ENCODE results near the gene MED1. TPM values are rescaled to one million over a fixed set of nuclear protein-coding genes. Genes with fewer than 3 reads are reported as not detected.
"Not testable (repeated sequence)": the region's sequence is repeated elsewhere in the genome, so short reads cannot be mapped to it uniquely, and the experiment has no call there.

The MED1 gene
- total RNA-seq, 2 experiments from 2014 or later, result 58.9 to 59.7 TPM

- Mint-ChIP-seq H3K9me3 (no peaks in the 10 kb centered on the region), H3K4me3 (no peak overlapping the region), H3K4me1 (ENCODE audit: low read depth) (peaks cover 9% of the 10 kb centered on the region), H3K27me3 (no peaks in the 10 kb centered on the region), H3K27ac (no peak overlapping the region), H3K36me3 (no peaks in the 10 kb centered on the region)
- CTCF ChIA-PET, result interaction anchor here (0.6 to 1.4 kb wide), 4 partner anchors 9 to 587 kb away, joined by 3 to 5 read pairs (median 3); partner anchors contain the start of gene PSMD3
- no peak for DNase-seq
- intact Hi-C loops (cut with micrococcal nuclease), result no loop called here
- POLR2A ChIA-PET, result no interaction called here
These were observed 57.3 kb downstream of the MED1 start for GRCh38 chr17:39393736-39394135.

DNA sequence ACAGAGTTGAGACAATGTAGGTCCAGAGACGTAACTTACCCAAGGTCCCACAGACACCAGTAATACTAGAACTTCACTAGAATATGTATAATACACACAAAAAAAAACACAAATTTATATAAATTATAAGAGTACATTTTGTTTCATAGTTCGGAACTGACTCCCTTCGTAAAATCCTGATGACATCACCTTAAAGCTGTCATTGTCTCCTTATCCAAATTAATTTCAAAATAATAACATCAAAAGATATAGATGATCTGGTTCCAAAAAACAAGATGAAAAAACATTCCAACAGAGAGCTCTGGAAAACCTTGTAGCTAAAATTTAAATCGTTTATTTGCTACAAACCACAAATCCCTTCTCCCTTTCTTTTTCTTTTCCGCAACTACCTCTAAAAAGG is 59.6 kb downstream of the MED1 start:
- no peak overlapping the region for H3K27ac Mint-ChIP-seq
- peaks cover 9% of the 10 kb centered on the region for H3K4me1 Mint-ChIP-seq (ENCODE audit: low read depth)
- no peak for DNase-seq
- no peaks in the 10 kb centered on the region for H3K36me3 Mint-ChIP-seq
- H3K27me3 Mint-ChIP-seq, result no peaks in the 10 kb centered on the region
- ChIA-PET CTCF (interaction anchor here (1.5 kb wide), 1 partner anchor 9 kb away, joined by 3 read pairs; no protein-coding TSS in a partner anchor), POLR2A (no interaction called here)
- H3K9me3 Mint-ChIP-seq, result no peaks in the 10 kb centered on the region
- H3K4me3 Mint-ChIP-seq, result no peak overlapping the region
- intact Hi-C loops (cut with micrococcal nuclease), result no loop called here

- intact Hi-C loops (cut with micrococcal nuclease), result no loop called here
- Mint-ChIP-seq H3K4me3 (no peak overlapping the region), H3K27ac (no peak overlapping the region), H3K4me1 (ENCODE audit: low read depth) (peaks cover 13% of the 10 kb centered on the region), H3K9me3 (no peaks in the 10 kb centered on the region), H3K36me3 (no peaks in the 10 kb centered on the region), H3K27me3 (no peaks in the 10 kb centered on the region)
- no peak for DNase-seq
- ChIA-PET CTCF (interaction anchor here (1.5 kb wide), 1 partner anchor 9 kb away, joined by 5 read pairs; no protein-coding TSS in a partner anchor), POLR2A (no interaction called here)
These were observed 66.0 kb downstream of the MED1 start for GRCh38 chr17:39385040-39385439.

GRCh38 chr17:39380144-39380543 is 70.9 kb downstream of the MED1 start:
- ChIA-PET CTCF (interaction anchor here (1.1 to 1.3 kb wide), 3 partner anchors 19 to 144 kb away, joined by 3 to 4 read pairs (median 4); no protein-coding TSS in a partner anchor), POLR2A (no interaction called here)
- H3K4me3 Mint-ChIP-seq, result no peak overlapping the region
- H3K36me3 Mint-ChIP-seq, result no peaks in the 10 kb centered on the region
- H3K4me1 Mint-ChIP-seq (ENCODE audit: low read depth), result peaks cover 31% of the 10 kb centered on the region
- DNase-seq, result peak; percentile 41
- no peaks in the 10 kb centered on the region for H3K27me3 Mint-ChIP-seq
- H3K27ac Mint-ChIP-seq, result no peak overlapping the region
- no peaks in the 10 kb centered on the region for H3K9me3 Mint-ChIP-seq
- intact Hi-C loops (cut with micrococcal nuclease), result loop anchor here (1.0 kb wide), 1 partner anchor 24 kb away; no protein-coding TSS in a partner anchor

- H3K9me3 Mint-ChIP-seq, result no peaks in the 10 kb centered on the region
- ChIA-PET CTCF (interaction anchor here (1.1 kb wide), 1 partner anchor 212 kb away, joined by 3 read pairs; no protein-coding TSS in a partner anchor), POLR2A (no interaction called here)
- intact Hi-C loops (cut with micrococcal nuclease), result no loop called here
- no peak overlapping the region for H3K4me3 Mint-ChIP-seq
- no peaks in the 10 kb centered on the region for H3K36me3 Mint-ChIP-seq
- peaks cover 26% of the 10 kb centered on the region for H3K4me1 Mint-ChIP-seq (ENCODE audit: low read depth)
- no peaks in the 10 kb centered on the region for H3K27me3 Mint-ChIP-seq
- DNase-seq, result no peak
- H3K27ac Mint-ChIP-seq, result no peak overlapping the region
These were observed 74.6 kb downstream of the MED1 start for GRCh38 chr17:39376434-39376833.

- H3K27ac Mint-ChIP-seq; H3K27me3 Mint-ChIP-seq; CTCF ChIA-PET; H3K36me3 Mint-ChIP-seq; intact Hi-C loops (cut with micrococcal nuclease); H3K4me1 Mint-ChIP-seq (ENCODE audit: low read depth); DNase-seq; H3K9me3 Mint-ChIP-seq; H3K4me3 Mint-ChIP-seq; POLR2A ChIA-PET: not testable (repeated sequence)
These were observed 83.3 kb downstream of the MED1 start for GRCh38 chr17:39367805-39368204.

GRCh38 chr17:39365872-39366271 is 85.2 kb downstream of the MED1 start:
- POLR2A ChIA-PET, result no interaction called here
- no peaks in the 10 kb centered on the region for H3K27me3 Mint-ChIP-seq

DNA sequence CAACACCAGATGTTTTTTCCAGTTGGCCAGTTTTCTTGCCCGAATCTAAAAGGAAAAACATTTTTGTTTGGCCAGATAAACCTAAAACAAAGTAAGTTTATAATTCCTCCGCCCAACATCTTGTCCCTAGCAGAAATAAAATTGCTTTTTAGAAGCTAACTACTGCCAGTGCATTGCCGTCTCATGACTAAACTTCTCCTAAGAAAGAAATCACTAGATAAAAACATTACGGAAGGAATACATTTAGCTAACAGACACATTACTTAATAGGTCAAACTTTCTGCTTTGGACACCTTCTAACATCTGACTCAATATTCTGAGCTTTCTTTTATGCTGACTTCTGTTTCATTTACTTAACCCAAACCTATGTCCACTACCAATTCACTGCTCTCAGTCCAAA is 85.8 kb downstream of the MED1 start:
- Mint-ChIP-seq H3K4me1 (ENCODE audit: low read depth) (peaks cover 4% of the 10 kb centered on the region), H3K36me3 (no peaks in the 10 kb centered on the region), H3K27ac (no peak overlapping the region), H3K4me3 (no peak overlapping the region), H3K27me3 (no peaks in the 10 kb centered on the region), H3K9me3 (no peaks in the 10 kb centered on the region)
- intact Hi-C loops (cut with micrococcal nuclease), result no loop called here
- no peak for DNase-seq
- POLR2A ChIA-PET, result no interaction called here
- CTCF ChIA-PET, result no interaction called here

More at GRCh38 chr17:39365872-39366271, 85.2 kb downstream of the MED1 start:
- Mint-ChIP-seq H3K4me1 (ENCODE audit: low read depth) (no peaks in the 10 kb centered on the region), H3K4me3 (no peak overlapping the region), H3K9me3 (no peaks in the 10 kb centered on the region), H3K27ac (no peak overlapping the region), H3K36me3 (no peaks in the 10 kb centered on the region)
- intact Hi-C loops (cut with micrococcal nuclease), result no loop called here
- CTCF ChIA-PET, result interaction anchor here (1.6 kb wide), 1 partner anchor 82 kb away, joined by 4 read pairs; no protein-coding TSS in a partner anchor
- DNase-seq, result no peak

GRCh38 chr17:39364236-39365025 is 86.6 kb downstream of the MED1 start:
- intact Hi-C loops (cut with micrococcal nuclease), result no loop called here
- no peak overlapping the region for H3K27ac Mint-ChIP-seq
- DNase-seq, result no peak
- ChIA-PET CTCF (no interaction called here), POLR2A (no interaction called here)
- no peaks in the 10 kb centered on the region for H3K9me3 Mint-ChIP-seq
- no peak overlapping the region for H3K4me3 Mint-ChIP-seq
- H3K36me3 Mint-ChIP-seq, result no peaks in the 10 kb centered on the region
- H3K4me1 Mint-ChIP-seq (ENCODE audit: low read depth), result peaks cover 6% of the 10 kb centered on the region
- no peaks in the 10 kb centered on the region for H3K27me3 Mint-ChIP-seq

GRCh38 chr17:39361064-39361463 is 90.0 kb downstream of the MED1 start:
- no peaks in the 10 kb centered on the region for H3K27me3 Mint-ChIP-seq
- POLR2A ChIA-PET, result no interaction called here
- CTCF ChIA-PET, result no interaction called here
- H3K36me3 Mint-ChIP-seq, result no peaks in the 10 kb centered on the region
- no peak for DNase-seq
- no peak overlapping the region for H3K4me3 Mint-ChIP-seq
- peaks cover 6% of the 10 kb centered on the region for H3K4me1 Mint-ChIP-seq (ENCODE audit: low read depth)
- no peak overlapping the region for H3K27ac Mint-ChIP-seq
- intact Hi-C loops (cut with micrococcal nuclease), result no loop called here
- no peaks in the 10 kb centered on the region for H3K9me3 Mint-ChIP-seq

DNA sequence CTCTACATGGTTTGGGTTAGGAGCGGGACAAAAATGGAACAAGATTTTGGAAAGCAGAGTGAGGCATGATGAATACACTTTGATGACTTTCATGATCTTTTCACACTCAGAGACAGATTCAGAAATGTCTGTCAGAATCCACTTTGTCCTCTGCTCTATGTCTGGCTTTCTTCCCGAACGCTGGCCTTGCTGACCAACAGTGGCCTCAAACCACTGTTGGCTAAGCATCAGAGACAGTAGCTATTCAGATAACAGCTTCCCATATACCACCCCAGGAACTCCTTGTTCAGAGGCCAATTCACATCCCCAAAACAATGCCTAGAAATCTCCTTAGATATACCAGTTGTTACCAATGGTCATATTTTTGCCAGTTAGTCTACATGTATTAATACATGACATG is 90.5 kb downstream of the MED1 start:
- no peak for DNase-seq
- H3K9me3 Mint-ChIP-seq, result no peaks in the 10 kb centered on the region
- no peak overlapping the region for H3K27ac Mint-ChIP-seq
- H3K36me3 Mint-ChIP-seq, result no peaks in the 10 kb centered on the region
- CTCF ChIA-PET, result no interaction called here
- POLR2A ChIA-PET, result no interaction called here
- intact Hi-C loops (cut with micrococcal nuclease), result no loop called here
- no peak overlapping the region for H3K4me3 Mint-ChIP-seq
- H3K4me1 Mint-ChIP-seq (ENCODE audit: low read depth), result peaks cover 6% of the 10 kb centered on the region
- no peaks in the 10 kb centered on the region for H3K27me3 Mint-ChIP-seq

DNA sequence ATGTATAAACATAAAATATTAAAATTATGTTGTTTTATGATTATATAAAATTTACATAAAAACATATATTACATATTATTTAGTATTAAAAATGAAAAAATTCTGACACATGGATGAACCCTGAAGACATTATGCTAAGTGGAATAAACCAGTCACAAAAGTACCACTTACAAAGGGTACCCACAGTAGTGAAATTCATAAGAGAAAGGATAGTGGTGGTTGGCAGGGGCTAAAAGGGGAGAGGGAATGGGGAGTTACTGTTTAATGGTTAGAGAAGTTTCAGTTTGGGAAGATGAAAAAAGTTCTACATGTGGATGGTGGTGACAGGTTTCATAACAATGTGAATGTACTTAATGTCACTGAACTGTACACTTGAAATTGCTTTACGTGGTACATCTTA is 91.1 kb downstream of the MED1 start:
- Mint-ChIP-seq H3K9me3 (no peaks in the 10 kb centered on the region), H3K4me1 (ENCODE audit: low read depth) (peaks cover 6% of the 10 kb centered on the region), H3K27ac (no peak overlapping the region), H3K27me3 (no peaks in the 10 kb centered on the region), H3K4me3 (no peak overlapping the region), H3K36me3 (no peaks in the 10 kb centered on the region)
- intact Hi-C loops (cut with micrococcal nuclease), result no loop called here
- no peak for DNase-seq
- POLR2A ChIA-PET, result no interaction called here
- CTCF ChIA-PET, result no interaction called here

GRCh38 chr17:39357986-39358385 is 93.1 kb downstream of the MED1 start:
- intact Hi-C loops (cut with micrococcal nuclease), result no loop called here
- H3K9me3 Mint-ChIP-seq, result no peaks in the 10 kb centered on the region
- H3K4me3 Mint-ChIP-seq, result no peak overlapping the region
- CTCF ChIA-PET, result no interaction called here
- no peaks in the 10 kb centered on the region for H3K36me3 Mint-ChIP-seq
- no peaks in the 10 kb centered on the region for H3K27me3 Mint-ChIP-seq
- peaks cover 6% of the 10 kb centered on the region for H3K4me1 Mint-ChIP-seq (ENCODE audit: low read depth)
- no peak for DNase-seq
- POLR2A ChIA-PET, result interaction anchor here (1.1 kb wide), 1 partner anchor 48 kb away, joined by 3 read pairs; no protein-coding TSS in a partner anchor
- H3K27ac Mint-ChIP-seq, result no peak overlapping the region
